Stomach (tissue), 9 donors: ENCODE data around the gene PDXP. TPM values are rescaled to one million over a fixed set of nuclear protein-coding genes. Genes with fewer than 3 reads are reported as not detected.
A peak's percentile ranks its signal among the peaks of the same experiment; 100 is the strongest.

ENCODE experiments used
- DNase-seq, 2 donors: peaks; one replicate each; pipeline versions ENCODE4 v3.0.0 to v3.0.0-alpha.2; 2013 to 2019
- H3K27ac ChIP-seq, 5 donors: fragments of 200-600 bp in 4 of 5; sonication (generic) in 4 of 5; one replicate each; pipeline ENCODE4 v1.5.1; 2013 to 2019; ENCODE audit warnings: mild to moderate bottlenecking in 1 of 5, moderate library complexity in 1 of 5
- H3K27me3 ChIP-seq, 3 donors: fragments of 200-600 bp; sonication (generic); one replicate each; pipeline ENCODE4 v1.5.1; 2017 to 2019; ENCODE audit warnings: mixed run types in 1 of 3
- H3K36me3 ChIP-seq, 4 donors: fragments of 200-600 bp; sonication (generic); 1 replicate in 3 of 4; 2 replicates in 1 of 4; pipeline ENCODE4 v1.5.1; 2016 to 2019
- H3K4me1 ChIP-seq, 4 donors: fragments of 200-600 bp; sonication (generic); one replicate each; pipeline ENCODE4 v1.5.1; 2016 to 2019
- H3K4me3 ChIP-seq, 4 donors: fragments of 200-600 bp; sonication (generic) in 3 of 4; one replicate each; pipeline ENCODE4 v1.5.1; 2016 to 2019; ENCODE audit warnings: mild to moderate bottlenecking in 1 of 4
- H3K9me3 ChIP-seq, 4 donors: fragments of 200-600 bp; sonication (generic); one replicate each; pipeline ENCODE4 v1.5.1; 2016 to 2019
- EP300 ChIP-seq: sonication (generic); formaldehyde crosslinking; IDR thresholded peaks from one replicate; pipeline ENCODE4 v1.6.1; 2017; ENCODE audit warnings: antibody characterized with exemption
- POLR2A ChIP-seq, 4 donors: fragments of 450-650 bp; IDR thresholded peaks; one replicate each; pipeline ENCODE4 v1.6.1; 2016; ENCODE audit warnings: antibody characterized with exemption in 4 of 4, control low read depth in 2 of 4, mild to moderate bottlenecking in 1 of 4, moderate library complexity in 1 of 4
- POLR2AphosphoS5 ChIP-seq, 3 donors: sonication (generic); formaldehyde crosslinking; IDR thresholded peaks; one replicate each; pipeline ENCODE4 v1.6.1; 2016; ENCODE audit warnings: antibody characterized with exemption in 3 of 3
- WGBS, 5 donors: extraction: QIAGEN DNeasy Blood & Tissue Kit in 3 of 5; methylation state at CpG; one replicate each; pipeline versions ENCODE4 v1.1.5 to v1.1.7; 2013 to 2018; 5-methylcytosine and 5-hydroxymethylcytosine counted together
- intact Hi-C: fragments of 100-400 bp; cut with DNase I; formaldehyde crosslinking; loops from one replicate; pipeline ENCODE4 v1.15.1; 2023; ENCODE audit warnings: low total_unique reads
- polyA plus RNA-seq, 3 donors: library from polyadenylated mRNA; stranded (reverse); fragments of 200-250 nt; gene quantifications; one replicate each; pipeline ENCODE4 v1.2.3, GENCODE V29; 2013
- total RNA-seq, 5 donors: library from RNA; depleted of rRNA; stranded (reverse); fragments of >200 nt; gene quantifications; one replicate each; pipeline versions ENCODE4 v1.1.0 to v1.2.3, GENCODE V29; 2014 to 2016
- TF ChIP-seq, protein P1 (sequence below), 7 experiments: fragments of 450-650 bp in 4 of 7; fragments of 200-600 bp in 3 of 7; sonication (generic) in 3 of 7; IDR thresholded peaks; one replicate each; pipeline ENCODE4 v1.5.1; 2016 to 2019; ENCODE audit warnings: antibody characterized with exemption in 7 of 7, control low read depth in 2 of 7, mild to moderate bottlenecking in 1 of 7
- donor health status: healthy with polysubstance abuse.
- donor health status: Bipolar disorder and iron deficiency.
- donor health status: healthy.

The PDXP gene
- total and polyA plus RNA-seq, 8 donors = 2.9 to 72.1 (median 6.8) TPM

DNA sequence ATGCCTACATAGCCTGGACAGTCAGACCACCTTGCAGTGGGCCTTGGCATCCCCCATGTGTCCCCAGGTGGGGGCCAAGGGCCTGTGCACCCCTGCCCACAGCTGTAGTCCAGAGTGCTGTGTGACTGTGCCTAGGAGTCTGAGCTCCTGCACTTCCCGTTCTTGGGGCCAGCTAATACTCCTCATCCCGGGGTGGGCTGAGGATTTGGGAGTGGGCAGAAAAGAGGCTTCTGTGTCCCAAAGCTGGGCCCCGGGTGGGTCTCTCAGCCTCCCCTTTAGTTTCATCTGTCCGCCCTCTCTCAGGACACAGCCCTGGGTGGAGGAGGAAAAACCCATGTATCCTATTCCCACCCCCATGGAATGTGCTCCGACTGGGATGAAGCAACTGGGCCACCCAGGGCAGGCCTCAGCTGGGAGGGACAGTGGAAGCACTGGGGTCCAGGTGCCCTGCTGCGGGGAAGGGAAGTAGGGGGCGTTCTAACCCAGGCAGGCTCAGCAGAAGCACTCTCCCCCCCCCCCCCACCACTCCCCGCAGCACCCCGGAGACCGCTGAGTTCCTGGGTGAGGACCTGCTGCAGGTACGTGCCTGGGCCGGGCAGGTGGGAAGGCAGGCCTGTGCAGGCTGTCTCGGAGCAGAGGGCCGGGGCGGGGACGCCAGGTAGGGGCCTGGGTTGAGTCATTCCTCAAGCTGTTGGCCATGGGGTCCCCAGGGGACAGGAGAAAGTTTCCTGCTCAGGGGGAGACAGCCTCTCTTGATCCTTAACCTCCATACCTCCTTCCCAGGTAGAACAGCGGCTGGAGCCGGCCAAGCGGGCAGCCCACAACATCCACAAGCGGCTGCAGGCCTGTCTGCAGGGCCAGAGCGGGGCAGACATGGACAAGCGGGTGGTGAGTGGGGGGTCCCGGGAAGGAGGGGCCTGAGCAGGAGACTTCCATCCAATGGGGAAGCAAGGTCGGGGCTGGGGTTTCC, 17.6 kb upstream of the PDXP start:
- peak in 1 of 2 donors; percentile 72 for DNase-seq
- Histone ChIP-seq H3K9me3 (no peaks in the 10 kb centered on the region), H3K4me1 (peaks cover 43 to 75% (median 62%) of the 10 kb centered on the region in 4 donors), H3K27ac (peak overlapping the region in 3 of 5 donors; percentile 72 to 90 (median 84)), H3K4me3 (peak overlapping the region; percentile 60 to 75 (median 64)), H3K27me3 (peaks cover 0 to 8% (median 0%) of the 10 kb centered on the region in 3 donors), H3K36me3 (peaks cover 0 to 44% (median 22%) of the 10 kb centered on the region in 4 donors)
- intact Hi-C loops = loop anchor here (5.0 to 10.0 kb wide), 2 partner anchors 41 to 154 kb away; no protein-coding TSS in a partner anchor
- no peak for TF ChIP-seq EP300
- no peak for TF ChIP-seq POLR2A (IDR thresholded peaks at IDR 0.05)
- TF ChIP-seq, protein P1, sequence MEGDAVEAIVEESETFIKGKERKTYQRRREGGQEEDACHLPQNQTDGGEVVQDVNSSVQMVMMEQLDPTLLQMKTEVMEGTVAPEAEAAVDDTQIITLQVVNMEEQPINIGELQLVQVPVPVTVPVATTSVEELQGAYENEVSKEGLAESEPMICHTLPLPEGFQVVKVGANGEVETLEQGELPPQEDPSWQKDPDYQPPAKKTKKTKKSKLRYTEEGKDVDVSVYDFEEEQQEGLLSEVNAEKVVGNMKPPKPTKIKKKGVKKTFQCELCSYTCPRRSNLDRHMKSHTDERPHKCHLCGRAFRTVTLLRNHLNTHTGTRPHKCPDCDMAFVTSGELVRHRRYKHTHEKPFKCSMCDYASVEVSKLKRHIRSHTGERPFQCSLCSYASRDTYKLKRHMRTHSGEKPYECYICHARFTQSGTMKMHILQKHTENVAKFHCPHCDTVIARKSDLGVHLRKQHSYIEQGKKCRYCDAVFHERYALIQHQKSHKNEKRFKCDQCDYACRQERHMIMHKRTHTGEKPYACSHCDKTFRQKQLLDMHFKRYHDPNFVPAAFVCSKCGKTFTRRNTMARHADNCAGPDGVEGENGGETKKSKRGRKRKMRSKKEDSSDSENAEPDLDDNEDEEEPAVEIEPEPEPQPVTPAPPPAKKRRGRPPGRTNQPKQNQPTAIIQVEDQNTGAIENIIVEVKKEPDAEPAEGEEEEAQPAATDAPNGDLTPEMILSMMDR (IDR thresholded peaks at IDR 0.05) = no peak
- no peak for TF ChIP-seq POLR2AphosphoS5 (IDR thresholded peaks at IDR 0.05)
- WGBS, 5 donors = 56 to 68% (median 63%) methylated on average over 18 to 24 of the region's 24 CpGs

DNA sequence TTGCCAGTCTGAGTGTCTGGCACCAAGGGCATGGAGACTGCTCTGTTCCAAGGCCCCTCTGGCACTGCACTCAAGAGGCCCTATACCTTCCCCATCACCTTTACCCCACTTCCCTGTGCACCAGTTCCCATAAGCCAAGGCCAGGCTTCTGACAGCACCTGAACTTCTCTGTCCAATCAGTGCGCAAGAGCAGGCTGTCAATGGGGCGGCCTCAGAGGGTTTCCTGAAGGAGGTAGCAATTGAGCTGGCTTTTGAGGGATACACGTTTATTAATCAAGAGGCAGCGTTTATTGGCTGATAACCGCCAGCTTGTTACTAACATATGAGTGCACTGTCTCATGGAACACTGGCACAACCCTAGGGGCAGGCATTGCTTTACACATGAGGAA, 17.0 kb upstream of the PDXP start:
- Histone ChIP-seq H3K4me1 (peaks cover 43 to 69% (median 59%) of the 10 kb centered on the region in 4 donors), H3K9me3 (no peaks in the 10 kb centered on the region), H3K27ac (peak overlapping the region in 2 of 5 donors; percentile 84 to 90), H3K36me3 (peaks cover 0 to 49% (median 25%) of the 10 kb centered on the region in 4 donors), H3K4me3 (peak overlapping the region in 2 of 4 donors; percentile 65 to 75), H3K27me3 (peaks cover 0 to 8% (median 0%) of the 10 kb centered on the region in 3 donors)
- intact Hi-C loops = loop anchor here (5.0 to 10.0 kb wide), 2 partner anchors 41 to 153 kb away; no protein-coding TSS in a partner anchor
- 70 to 87% (median 77%) methylated on average over 3 to 5 of the region's 5 CpGs for WGBS, 5 donors
- DNase-seq = peak in 1 of 2 donors; percentile 86
- TF ChIP-seq POLR2A (IDR thresholded peaks at IDR 0.05) (no peak), POLR2AphosphoS5 (IDR thresholded peaks at IDR 0.05) (no peak), EP300 (no peak)
- TF ChIP-seq, protein P1 (IDR thresholded peaks at IDR 0.05) = no peak

DNA sequence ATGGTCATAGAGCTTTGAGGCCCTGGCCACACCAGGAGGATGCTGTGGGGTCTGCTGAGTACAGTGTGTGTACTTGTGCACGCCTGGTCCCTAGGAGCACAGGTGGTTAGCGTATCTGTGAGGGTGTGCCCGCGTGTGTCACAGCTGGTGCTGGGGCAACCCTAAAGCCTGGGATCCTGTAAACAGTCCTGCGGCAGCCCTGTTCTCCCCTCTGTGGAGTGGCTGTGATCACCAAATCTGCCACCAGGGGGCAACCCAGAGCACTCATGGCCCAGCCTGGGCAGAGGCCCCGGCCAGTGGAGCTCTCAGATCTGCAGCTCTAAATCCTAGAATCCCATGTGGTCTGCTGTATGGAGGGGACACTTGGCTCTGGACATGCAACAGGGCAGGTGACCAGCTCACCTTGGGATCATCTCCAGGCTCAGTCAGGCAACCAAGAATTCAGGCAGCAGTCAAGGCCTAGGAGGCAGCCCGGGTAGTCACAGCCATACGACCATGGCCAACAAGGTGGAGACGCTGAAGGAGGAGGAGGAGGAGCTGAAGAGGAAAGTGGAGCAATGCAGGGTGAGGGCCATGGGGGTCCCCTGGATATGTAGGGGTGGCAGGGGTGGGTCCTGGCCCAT, 15.2 kb upstream of the PDXP start:
- TF ChIP-seq EP300 = no peak
- TF ChIP-seq, protein P1 (IDR thresholded peaks at IDR 0.05) = peak in 5 of 7 experiments; percentile 80 to 97 (median 91)
- TF ChIP-seq POLR2AphosphoS5 (IDR thresholded peaks at IDR 0.05) = peak in 1 of 3 donors; percentile 63
- no peak for TF ChIP-seq POLR2A (IDR thresholded peaks at IDR 0.05)
- H3K9me3 ChIP-seq = no peaks in the 10 kb centered on the region
- DNase-seq = peak; percentile 91 to 93
- H3K4me1 ChIP-seq = peaks cover 35 to 61% (median 46%) of the 10 kb centered on the region in 4 donors
- H3K36me3 ChIP-seq = peaks cover 7 to 62% (median 34%) of the 10 kb centered on the region in 4 donors
- WGBS, 5 donors = 25 to 38% (median 31%) methylated on average over 8 to 9 of the region's 9 CpGs
- peak overlapping the region in 1 of 5 donors; percentile 22 for H3K27ac ChIP-seq
- intact Hi-C loops = loop anchor here (5.0 to 10.0 kb wide), 2 partner anchors 39 to 151 kb away; no protein-coding TSS in a partner anchor
- H3K27me3 ChIP-seq = peaks cover 0 to 8% (median 0%) of the 10 kb centered on the region in 3 donors
- H3K4me3 ChIP-seq = peak overlapping the region in 1 of 4 donors; percentile 0

DNA sequence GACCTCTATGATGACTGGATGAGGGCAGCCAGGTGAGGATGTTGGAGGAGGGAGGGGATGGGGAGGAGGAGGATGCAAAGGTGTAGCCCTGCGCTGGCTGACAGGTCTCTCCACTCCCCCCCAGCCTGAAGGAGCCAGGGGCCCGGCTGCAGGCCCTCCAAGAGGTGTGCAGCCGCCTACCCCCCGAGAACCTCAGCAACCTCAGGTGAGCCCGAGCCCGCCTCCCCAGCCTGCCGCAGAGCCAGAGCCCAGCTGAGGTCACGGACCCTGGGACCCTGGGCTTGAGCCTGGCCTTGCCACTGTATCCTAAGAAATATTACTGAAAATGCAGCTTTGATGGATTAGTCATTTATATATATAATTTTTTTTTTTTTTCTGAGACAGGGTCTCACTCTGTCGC, 11.2 kb upstream of the PDXP start:
- WGBS, 5 donors = 95 to 96% (median 95%) methylated on average over 8 to 9 of the region's 9 CpGs

More for the DNA sequence above, 11.2 kb upstream of the PDXP start:
- Histone ChIP-seq H3K36me3 (peaks cover 10 to 94% (median 66%) of the 10 kb centered on the region in 4 donors), H3K4me3 (no peak overlapping the region), H3K9me3 (no peaks in the 10 kb centered on the region), H3K27ac (peak overlapping the region in 2 of 5 donors; percentile 35 to 62), H3K4me1 (peaks cover 8 to 23% (median 11%) of the 10 kb centered on the region in 4 donors), H3K27me3 (no peaks in the 10 kb centered on the region)
- intact Hi-C loops = loop anchor here (10.0 kb wide), 1 partner anchor 147 kb away; no protein-coding TSS in a partner anchor
- TF ChIP-seq POLR2AphosphoS5 (IDR thresholded peaks at IDR 0.05) (no peak), POLR2A (IDR thresholded peaks at IDR 0.05) (no peak), EP300 (no peak)
- TF ChIP-seq, protein P1 (IDR thresholded peaks at IDR 0.05) = no peak
- DNase-seq = no peak
